SK-N-MC (cell line): ENCODE measurements around the gene ELOVL6.

Experiments
- DNase-seq: peaks from one replicate; pipeline ENCODE4 v3.0.0-alpha.2; 2011; ENCODE audit warnings: low read depth, low spot score
- H3K27ac ChIP-seq: fragments of 200-600 bp; sonication (generic); 2 replicates; pipeline ENCODE4 v1.5.1; 2016; ENCODE audit warnings: mixed run types
- H3K36me3 ChIP-seq: fragments of 200-600 bp; sonication (generic); 2 replicates; pipeline ENCODE4 v1.6.1; 2017; ENCODE audit warnings: antibody characterized with exemption, low read length, mixed read lengths; ENCODE audit not compliant: insufficient read depth
- H3K4me3 ChIP-seq: fragments of 200-600 bp; sonication (generic); 2 replicates; pipeline ENCODE4 v1.5.1; 2016
- H3K9ac ChIP-seq: fragments of 200-600 bp; sonication (generic); 2 replicates; pipeline ENCODE4 v1.8.0; 2017; ENCODE audit warnings: mixed run types, mixed read lengths; ENCODE audit not compliant: insufficient read length
- H3K9me3 ChIP-seq: fragments of 200-600 bp; sonication (generic); 2 replicates; pipeline ENCODE4 v1.6.1; 2017; ENCODE audit warnings: low read depth, mild to moderate bottlenecking, antibody characterized with exemption, low read length, moderate library complexity, mixed read lengths
- EZH2 ChIP-seq: fragments of 200-600 bp; sonication (generic); IDR thresholded peaks from one replicate; pipeline ENCODE4 v1.6.1; 2017; ENCODE audit warnings: antibody characterized with exemption
- FOXP2 ChIP-seq: optimal IDR thresholded peaks from 2 replicates; pipeline ENCODE3; 2011; ENCODE audit warnings: mild to moderate bottlenecking, moderate library complexity; ENCODE audit not compliant: insufficient read depth; ENCODE audit errors: extremely low read length, control extremely low read depth
- POLR2AphosphoS5 ChIP-seq: IDR thresholded peaks from 2 replicates; pipeline ENCODE4 v1.6.1; 2012; ENCODE audit warnings: mild to moderate bottlenecking, low read depth, low read length, borderline replicate concordance

The ELOVL6 gene

GRCh38 chr4:110132816-110133719 is 65.3 kb downstream of the ELOVL6 start:
- Histone ChIP-seq H3K4me3 (no peak overlapping the region), H3K27ac (no peak overlapping the region), H3K36me3 (no peaks in the 10 kb centered on the region), H3K9me3 (no peaks in the 10 kb centered on the region), H3K9ac (no peak overlapping the region)
- DNase-seq = no peak
- TF ChIP-seq EZH2 = no peak
- TF ChIP-seq POLR2AphosphoS5 = no peak
- TF ChIP-seq FOXP2 = no peak

- TF ChIP-seq POLR2AphosphoS5 (no peak), EZH2 (no peak), FOXP2 (no peak)
- Histone ChIP-seq H3K36me3 (no peaks in the 10 kb centered on the region), H3K27ac (no peak overlapping the region), H3K4me3 (no peak overlapping the region), H3K9ac (no peak overlapping the region), H3K9me3 (no peaks in the 10 kb centered on the region)
- DNase-seq = no peak
These were observed 66.5 kb downstream of the ELOVL6 start for GRCh38 chr4:110131916-110132315.

GRCh38 chr4:110130576-110131358 is 67.6 kb downstream of the ELOVL6 start:
- Histone ChIP-seq H3K9me3 (no peaks in the 10 kb centered on the region), H3K27ac (no peak overlapping the region), H3K4me3 (no peak overlapping the region), H3K9ac (no peak overlapping the region), H3K36me3 (no peaks in the 10 kb centered on the region)
- TF ChIP-seq POLR2AphosphoS5 (no peak), FOXP2 (no peak), EZH2 (no peak)
- DNase-seq = no peak

GRCh38 chr4:110129544-110129943 is 68.9 kb downstream of the ELOVL6 start:
- TF ChIP-seq FOXP2 (no peak), POLR2AphosphoS5 (no peak), EZH2 (no peak)
- Histone ChIP-seq H3K4me3 (no peak overlapping the region), H3K9me3 (no peaks in the 10 kb centered on the region), H3K27ac (no peak overlapping the region), H3K9ac (no peak overlapping the region), H3K36me3 (no peaks in the 10 kb centered on the region)
- no peak for DNase-seq

GRCh38 chr4:110128472-110128919 is 69.9 kb downstream of the ELOVL6 start:
- Histone ChIP-seq H3K9ac (no peak overlapping the region), H3K36me3 (no peaks in the 10 kb centered on the region), H3K27ac (no peak overlapping the region), H3K9me3 (no peaks in the 10 kb centered on the region), H3K4me3 (no peak overlapping the region)
- DNase-seq = no peak
- TF ChIP-seq EZH2 (no peak), FOXP2 (no peak)

GRCh38 chr4:110128029-110128428 is 70.4 kb downstream of the ELOVL6 start:
- no peak overlapping the region for H3K4me3 ChIP-seq
- no peaks in the 10 kb centered on the region for H3K36me3 ChIP-seq
- TF ChIP-seq EZH2 = no peak
- no peak for TF ChIP-seq FOXP2
- no peak for TF ChIP-seq POLR2AphosphoS5

GRCh38 chr4:110124711-110125110 is 73.7 kb downstream of the ELOVL6 start:
- DNase-seq = no peak

More at GRCh38 chr4:110128029-110128428, 70.4 kb downstream of the ELOVL6 start:
- no peak for DNase-seq
- H3K9me3 ChIP-seq = no peaks in the 10 kb centered on the region
- H3K9ac ChIP-seq = no peak overlapping the region
- H3K27ac ChIP-seq = no peak overlapping the region

GRCh38 chr4:110122201-110122600 is 76.2 kb downstream of the ELOVL6 start:
- Histone ChIP-seq H3K27ac (no peak overlapping the region), H3K4me3 (no peak overlapping the region), H3K9me3 (no peaks in the 10 kb centered on the region), H3K36me3 (no peaks in the 10 kb centered on the region), H3K9ac (no peak overlapping the region)
- no peak for TF ChIP-seq FOXP2
- TF ChIP-seq EZH2 = no peak
- TF ChIP-seq POLR2AphosphoS5 = no peak
- DNase-seq = no peak

More at GRCh38 chr4:110124711-110125110, 73.7 kb downstream of the ELOVL6 start:
- Histone ChIP-seq H3K4me3 (no peak overlapping the region), H3K36me3 (no peaks in the 10 kb centered on the region), H3K27ac (no peak overlapping the region), H3K9ac (no peak overlapping the region), H3K9me3 (no peaks in the 10 kb centered on the region)
- no peak for TF ChIP-seq POLR2AphosphoS5
- TF ChIP-seq EZH2 = no peak
- TF ChIP-seq FOXP2 = no peak
